HEK293 (cell line): Measurements from ENCODE around the gene C8B.

Experiments used
- CTCF ChIA-PET: fragments of 350-600 bp; formaldehyde crosslinking; extraction: SDS; loops from one replicate; lab custom pipeline; 2021; ENCODE audit warnings: antibody characterized with exemption; lab: Yijun Ruan, JAX
- POLR2A ChIA-PET: fragments of 300-600 bp; formaldehyde crosslinking; extraction: SDS; loops from one replicate; lab custom pipeline; 2020; ENCODE audit warnings: antibody characterized with exemption, inconsistent platforms; lab: Yijun Ruan, JAX
- H3K27ac ChIP-seq: fragments of 200-500 bp; sonication (Bioruptor generic); 2 replicates; pipeline ENCODE4 v1.5.1; 2014; ENCODE audit warnings: low read depth, low read length, control low read depth, inconsistent platforms; ENCODE audit errors: extremely low read depth
- H3K36me3 ChIP-seq, 2 experiments: fragments of 200-500 bp in 1 of 2; sonication (Bioruptor generic) in 1 of 2; 1 replicate in 1 of 2; 2 replicates in 1 of 2; pipeline ENCODE4 v1.5.1; 2014 to 2017; ENCODE audit warnings: inconsistent platforms in 2 of 2, low read length in 2 of 2; ENCODE audit not compliant: control insufficient read depth in 2 of 2, insufficient read depth in 1 of 2
- H3K4me1 ChIP-seq: fragments of 200-500 bp; sonication (Bioruptor generic); 2 replicates; pipeline ENCODE4 v1.5.1; 2014; ENCODE audit warnings: mild to moderate bottlenecking, low read length, inconsistent platforms; ENCODE audit not compliant: control insufficient read depth, insufficient read depth
- H3K4me3 ChIP-seq: 2 replicates; pipeline ENCODE4 v1.5.1; 2011; ENCODE audit warnings: low read depth, mild to moderate bottlenecking, control low read depth, low read length, moderate library complexity
- H3K9me3 ChIP-seq: fragments of 200-500 bp; sonication (Bioruptor generic); 2 replicates; pipeline ENCODE4 v1.5.1; 2014; ENCODE audit warnings: low read depth, low read length, inconsistent platforms; ENCODE audit not compliant: control insufficient read depth, insufficient read depth
- BCL11B ChIP-seq: fragments of 450-650 bp; formaldehyde crosslinking; IDR thresholded peaks from 2 replicates; pipeline ENCODE4 v1.5.1; 2016; ENCODE audit warnings: low read depth, missing biosample characterization, missing genetic modification characterization
- GLI2 ChIP-seq: fragments of 450-650 bp; formaldehyde crosslinking; IDR thresholded peaks from 2 replicates; pipeline ENCODE4; 2017; ENCODE audit warnings: missing biosample characterization, missing genetic modification characterization, low read depth, borderline replicate concordance
- HOXC10 ChIP-seq: sonication (generic); formaldehyde crosslinking; IDR thresholded peaks from 2 replicates; pipeline ENCODE4 v1.8.1; 2023; ENCODE audit warnings: mild to moderate bottlenecking, missing genetic modification reagents
- IKZF3 ChIP-seq: fragments of 450-650 bp; IDR thresholded peaks from 2 replicates; pipeline ENCODE4 v1.5.0; 2018; ENCODE audit warnings: missing biosample characterization, mild to moderate bottlenecking, missing genetic modification characterization, moderate library complexity
- KLF7 ChIP-seq: fragments of 450-650 bp; formaldehyde crosslinking; IDR thresholded peaks from 2 replicates; pipeline ENCODE4 v1.5.1; 2016; ENCODE audit warnings: missing biosample characterization, missing genetic modification characterization, borderline replicate concordance
- ZBTB1 ChIP-seq: fragments of 450-650 bp; formaldehyde crosslinking; IDR thresholded peaks from 2 replicates; pipeline ENCODE4 v1.5.1; 2016; ENCODE audit warnings: missing biosample characterization, missing genetic modification characterization
- ZFP3 ChIP-seq: fragments of 450-650 bp; formaldehyde crosslinking; IDR thresholded peaks from 2 replicates; pipeline ENCODE4 v1.5.1; 2016; ENCODE audit warnings: low read depth, missing biosample characterization, missing genetic modification characterization
- ZFP37 ChIP-seq: fragments of 450-650 bp; formaldehyde crosslinking; IDR thresholded peaks from 2 replicates; pipeline ENCODE4 v1.5.1; 2016; ENCODE audit warnings: missing biosample characterization, missing genetic modification characterization
- ZNF366 ChIP-seq: fragments of 450-650 bp; formaldehyde crosslinking; conservative IDR thresholded peaks from 2 replicates; pipeline ENCODE4 v1.5.1; 2016; ENCODE audit warnings: missing biosample characterization, missing genetic modification characterization
- ZNF433 ChIP-seq: fragments of 450-650 bp; formaldehyde crosslinking; IDR thresholded peaks from 2 replicates; pipeline ENCODE4 v1.5.1; 2016; ENCODE audit warnings: missing biosample characterization, missing genetic modification characterization, low read depth
- ZNF521 ChIP-seq: fragments of 450-650 bp; formaldehyde crosslinking; IDR thresholded peaks from 2 replicates; pipeline ENCODE4 v1.5.1; 2017; ENCODE audit warnings: missing biosample characterization, mild to moderate bottlenecking, missing genetic modification characterization
- ZNF548 ChIP-seq: fragments of 450-650 bp; formaldehyde crosslinking; IDR thresholded peaks from 2 replicates; pipeline ENCODE4 v1.5.1; 2016; ENCODE audit warnings: missing biosample characterization, missing genetic modification characterization
- ZNF561 ChIP-seq: fragments of 450-650 bp; IDR thresholded peaks from 2 replicates; pipeline ENCODE4 v1.5.1; 2018; ENCODE audit warnings: missing biosample characterization, missing genetic modification characterization, borderline replicate concordance
- ZNF596 ChIP-seq: fragments of 450-650 bp; IDR thresholded peaks from 2 replicates; pipeline ENCODE4 v1.5.0; 2018; ENCODE audit warnings: missing biosample characterization, mild to moderate bottlenecking, missing genetic modification characterization, moderate library complexity
- ZNF621 ChIP-seq: fragments of 450-650 bp; formaldehyde crosslinking; IDR thresholded peaks from 2 replicates; pipeline ENCODE4 v1.5.1; 2017; ENCODE audit warnings: missing biosample characterization, missing genetic modification characterization
- ZNF654 ChIP-seq: fragments of 450-650 bp; formaldehyde crosslinking; IDR thresholded peaks from 2 replicates; pipeline ENCODE4 v1.5.1; 2016; ENCODE audit warnings: low read depth, missing biosample characterization, missing genetic modification characterization
- ZNF701 ChIP-seq: fragments of 450-650 bp; formaldehyde crosslinking; IDR thresholded peaks from 2 replicates; pipeline ENCODE4 v1.5.1; 2016; ENCODE audit warnings: missing biosample characterization, missing genetic modification characterization
- ZNF747 ChIP-seq: fragments of 450-650 bp; formaldehyde crosslinking; IDR thresholded peaks from 2 replicates; pipeline ENCODE4 v1.5.1; 2016; ENCODE audit warnings: missing biosample characterization, missing genetic modification characterization
- ZNF837 ChIP-seq: fragments of 450-650 bp; formaldehyde crosslinking; IDR thresholded peaks from 2 replicates; pipeline ENCODE4 v1.5.1; 2016; ENCODE audit warnings: missing biosample characterization, missing genetic modification characterization
- ZSCAN23 ChIP-seq: fragments of 450-650 bp; formaldehyde crosslinking; IDR thresholded peaks from 2 replicates; pipeline ENCODE4 v1.5.1; 2016; ENCODE audit warnings: missing biosample characterization, missing genetic modification characterization
- TF ChIP-seq, protein P1 (sequence below): fragments of 450-650 bp; formaldehyde crosslinking; IDR thresholded peaks from 2 replicates; pipeline ENCODE4 v1.5.1; 2016; ENCODE audit warnings: missing biosample characterization, missing genetic modification characterization
- TF ChIP-seq, protein P2 (sequence below): fragments of 450-650 bp; formaldehyde crosslinking; IDR thresholded peaks from 2 replicates; pipeline ENCODE4 v1.5.1; 2017; ENCODE audit warnings: missing biosample characterization, missing genetic modification characterization
- TF ChIP-seq, protein P3 (sequence below): fragments of 450-650 bp; formaldehyde crosslinking; IDR thresholded peaks from 2 replicates; pipeline ENCODE4 v1.5.1; 2016; ENCODE audit warnings: missing biosample characterization, missing genetic modification characterization
- TF ChIP-seq, protein P4 (sequence below): IDR thresholded peaks from 2 replicates; pipeline ENCODE4 v1.6.1; 2011; ENCODE audit warnings: mild to moderate bottlenecking, low read depth, low read length, borderline replicate concordance

C8B gene

DNA sequence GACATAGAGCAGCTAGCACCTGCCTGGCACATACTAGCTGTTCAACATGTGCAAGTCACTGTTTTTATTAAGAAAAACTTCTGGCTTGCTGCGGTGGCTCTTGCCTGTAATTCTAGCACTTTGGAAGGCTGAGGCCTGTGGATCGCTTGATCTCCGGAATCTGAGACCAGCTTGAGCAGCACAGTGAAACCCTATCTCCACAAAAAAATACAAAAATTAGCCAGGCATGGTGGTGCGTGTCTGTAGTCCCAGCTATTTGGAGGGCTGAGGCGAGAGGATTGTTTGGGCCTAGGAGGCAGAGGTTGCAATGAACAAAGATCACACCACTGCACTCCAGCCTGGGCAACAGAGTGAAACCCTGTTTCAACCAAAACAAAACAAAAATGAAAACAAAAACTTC lies 27.7 kb upstream of the C8B start (continued):
- TF ChIP-seq KLF7 (tag by site-specific recombination) = no peak
- no peak for TF ChIP-seq ZNF561 (tag by site-specific recombination)
- TF ChIP-seq, protein P1, sequence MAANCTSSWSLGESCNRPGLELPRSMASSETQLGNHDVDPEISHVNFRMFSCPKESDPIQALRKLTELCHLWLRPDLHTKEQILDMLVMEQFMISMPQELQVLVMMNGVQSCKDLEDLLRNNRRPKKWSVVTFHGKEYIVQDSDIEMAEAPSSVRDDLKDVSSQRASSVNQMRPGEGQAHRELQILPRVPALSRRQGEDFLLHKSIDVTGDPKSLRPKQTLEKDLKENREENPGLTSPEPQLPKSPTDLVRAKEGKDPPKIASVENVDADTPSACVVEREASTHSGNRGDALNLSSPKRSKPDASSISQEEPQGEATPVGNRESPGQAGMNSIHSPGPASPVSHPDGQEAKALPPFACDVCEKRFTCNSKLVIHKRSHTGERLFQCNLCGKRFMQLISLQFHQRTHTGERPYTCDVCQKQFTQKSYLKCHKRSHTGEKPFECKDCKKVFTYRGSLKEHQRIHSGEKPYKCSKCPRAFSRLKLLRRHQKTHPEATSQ (tag by site-specific recombination) = no peak
- TF ChIP-seq ZNF521 (tag by site-specific recombination) = no peak

DNA sequence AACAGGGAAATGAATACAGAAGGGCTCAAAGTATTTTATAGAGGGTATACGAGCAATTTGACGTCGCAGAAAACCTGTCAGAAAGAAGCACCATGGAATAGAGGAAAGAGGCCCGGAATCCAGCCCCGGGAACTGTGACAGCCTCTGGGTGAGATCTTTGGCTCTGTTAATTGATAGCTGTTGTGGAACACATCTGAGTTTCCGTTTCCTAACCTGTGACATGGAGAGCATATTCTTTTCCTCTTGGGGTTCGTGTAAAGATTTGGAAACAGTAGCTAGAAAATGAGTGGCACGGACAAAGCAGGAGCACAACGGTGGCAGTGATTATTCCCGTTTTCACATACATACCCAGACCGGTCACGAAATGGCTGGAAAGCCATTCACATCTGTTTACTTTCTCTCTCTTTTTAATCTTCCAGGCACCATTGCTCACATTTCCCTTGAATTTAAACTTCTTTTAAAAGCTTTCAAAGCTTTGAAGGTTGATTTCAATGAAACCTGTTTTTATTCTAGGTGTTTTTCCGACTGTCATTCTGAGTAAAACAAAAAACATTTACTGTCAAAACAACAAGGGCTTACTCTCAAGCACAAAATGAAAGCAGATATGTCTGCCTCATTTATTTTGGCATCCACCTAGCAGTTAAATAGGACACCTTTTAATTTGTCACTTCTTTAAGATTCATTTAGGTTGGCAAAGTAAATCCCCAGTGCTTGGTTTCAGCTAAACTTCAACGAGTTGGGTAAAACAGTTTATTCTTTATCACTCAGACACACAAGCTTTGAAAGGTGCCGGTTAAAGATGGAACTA lies 26.7 kb upstream of the C8B start:
- Histone ChIP-seq H3K4me3 (no peak overlapping the region), H3K36me3 (no peaks in the 10 kb centered on the region), H3K9me3 (no peaks in the 10 kb centered on the region), H3K27ac (no peak overlapping the region), H3K4me1 (no peaks in the 10 kb centered on the region)
- POLR2A ChIA-PET = no interaction called here
- CTCF ChIA-PET = interaction anchor here (0.6 kb wide), 2 partner anchors 13 to 46 kb away, joined by 3 read pairs; no protein-coding TSS in a partner anchor
- TF ChIP-seq ZSCAN23 (no peak), ZNF521 (tag by site-specific recombination) (no peak), GLI2 (tag by site-specific recombination) (no peak), ZNF747 (tag by site-specific recombination) (no peak), ZNF433 (tag by site-specific recombination) (no peak), BCL11B (tag by site-specific recombination) (no peak)

DNA sequence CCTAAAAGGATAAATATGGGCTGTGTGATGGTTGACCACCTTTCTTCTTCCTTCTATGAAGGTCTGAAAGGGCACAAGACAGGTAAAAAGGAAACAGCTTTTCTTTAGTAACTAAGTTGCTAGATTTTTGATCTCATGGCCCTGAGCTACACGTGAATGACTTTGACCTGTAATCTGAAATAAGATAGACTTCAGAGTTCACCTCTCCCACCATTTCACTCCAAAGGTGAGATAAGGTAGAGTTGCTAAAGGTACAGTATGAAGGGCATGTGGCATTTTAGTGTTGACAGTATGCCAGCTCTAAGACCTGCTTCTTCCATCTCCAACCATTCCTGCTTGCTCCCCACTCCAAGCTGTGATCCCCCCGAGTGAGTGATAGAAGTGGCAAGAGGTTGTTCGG lies 25.8 kb upstream of the C8B start:
- Histone ChIP-seq H3K4me3 (no peak overlapping the region), H3K36me3 (no peaks in the 10 kb centered on the region), H3K27ac (no peak overlapping the region), H3K9me3 (no peaks in the 10 kb centered on the region), H3K4me1 (no peaks in the 10 kb centered on the region)
- TF ChIP-seq ZFP37 (tag by site-specific recombination) (no peak), ZNF596 (tag by site-specific recombination) (no peak), IKZF3 (tag by site-specific recombination) (no peak), ZFP3 (no peak), ZNF654 (tag by site-specific recombination) (no peak), BCL11B (tag by site-specific recombination) (no peak), ZNF837 (no peak)
- CTCF ChIA-PET = no interaction called here
- POLR2A ChIA-PET = no interaction called here

DNA sequence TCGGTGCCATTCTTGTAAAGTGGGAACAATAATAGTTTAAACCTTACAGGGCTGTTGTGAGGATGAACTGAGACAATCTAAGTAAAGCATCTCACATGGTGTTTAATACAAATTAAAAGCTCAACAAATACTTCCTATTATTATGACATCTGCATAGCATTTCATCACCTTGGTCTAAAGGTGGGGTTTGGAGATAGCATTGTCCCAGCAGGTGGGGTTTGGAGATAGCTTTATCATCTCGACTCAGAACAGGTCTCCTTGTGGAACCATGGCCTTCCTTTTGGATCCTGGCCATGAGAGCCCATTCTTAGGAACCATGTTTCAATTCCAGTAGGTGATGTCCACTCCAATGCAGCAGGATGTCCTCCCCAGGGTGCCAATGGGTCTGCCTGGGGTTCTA lies 20.6 kb upstream of the C8B start:
- ChIA-PET CTCF (interaction anchor here (1.2 kb wide), 1 partner anchor 18 kb away, joined by 5 read pairs; no protein-coding TSS in a partner anchor), POLR2A (no interaction called here)
- Histone ChIP-seq H3K27ac (no peak overlapping the region), H3K4me3 (no peak overlapping the region), H3K36me3 (no peaks in the 10 kb centered on the region), H3K4me1 (no peaks in the 10 kb centered on the region), H3K9me3 (no peaks in the 10 kb centered on the region)
- TF ChIP-seq ZBTB1 (tag by site-specific recombination) (no peak), ZNF548 (no peak), ZNF366 (tag by site-specific recombination) (no peak), HOXC10 (CRISPR knock-in tag) (no peak), ZNF621 (tag by site-specific recombination) (no peak), ZNF701 (tag by site-specific recombination) (no peak)
- TF ChIP-seq, protein P2, sequence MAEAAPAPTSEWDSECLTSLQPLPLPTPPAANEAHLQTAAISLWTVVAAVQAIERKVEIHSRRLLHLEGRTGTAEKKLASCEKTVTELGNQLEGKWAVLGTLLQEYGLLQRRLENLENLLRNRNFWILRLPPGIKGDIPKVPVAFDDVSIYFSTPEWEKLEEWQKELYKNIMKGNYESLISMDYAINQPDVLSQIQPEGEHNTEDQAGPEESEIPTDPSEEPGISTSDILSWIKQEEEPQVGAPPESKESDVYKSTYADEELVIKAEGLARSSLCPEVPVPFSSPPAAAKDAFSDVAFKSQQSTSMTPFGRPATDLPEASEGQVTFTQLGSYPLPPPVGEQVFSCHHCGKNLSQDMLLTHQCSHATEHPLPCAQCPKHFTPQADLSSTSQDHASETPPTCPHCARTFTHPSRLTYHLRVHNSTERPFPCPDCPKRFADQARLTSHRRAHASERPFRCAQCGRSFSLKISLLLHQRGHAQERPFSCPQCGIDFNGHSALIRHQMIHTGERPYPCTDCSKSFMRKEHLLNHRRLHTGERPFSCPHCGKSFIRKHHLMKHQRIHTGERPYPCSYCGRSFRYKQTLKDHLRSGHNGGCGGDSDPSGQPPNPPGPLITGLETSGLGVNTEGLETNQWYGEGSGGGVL (tag by site-specific recombination) = no peak
- TF ChIP-seq, protein P3, sequence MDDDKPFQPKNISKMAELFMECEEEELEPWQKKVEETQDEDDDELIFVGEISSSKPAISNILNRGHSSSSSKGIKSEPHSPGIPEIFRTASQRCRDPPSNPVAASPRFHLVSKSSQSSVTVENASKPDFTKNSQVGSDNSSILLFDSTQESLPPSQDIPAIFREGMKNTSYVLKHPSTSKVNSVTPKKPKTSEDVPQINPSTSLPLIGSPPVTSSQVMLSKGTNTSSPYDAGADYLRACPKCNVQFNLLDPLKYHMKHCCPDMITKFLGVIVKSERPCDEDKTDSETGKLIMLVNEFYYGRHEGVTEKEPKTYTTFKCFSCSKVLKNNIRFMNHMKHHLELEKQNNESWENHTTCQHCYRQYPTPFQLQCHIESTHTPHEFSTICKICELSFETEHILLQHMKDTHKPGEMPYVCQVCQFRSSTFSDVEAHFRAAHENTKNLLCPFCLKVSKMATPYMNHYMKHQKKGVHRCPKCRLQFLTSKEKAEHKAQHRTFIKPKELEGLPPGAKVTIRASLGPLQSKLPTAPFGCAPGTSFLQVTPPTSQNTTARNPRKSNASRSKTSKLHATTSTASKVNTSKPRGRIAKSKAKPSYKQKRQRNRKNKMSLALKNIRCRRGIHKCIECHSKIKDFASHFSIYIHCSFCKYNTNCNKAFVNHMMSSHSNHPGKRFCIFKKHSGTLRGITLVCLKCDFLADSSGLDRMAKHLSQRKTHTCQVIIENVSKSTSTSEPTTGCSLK (tag by site-specific recombination) = no peak
- TF ChIP-seq, protein P4, sequence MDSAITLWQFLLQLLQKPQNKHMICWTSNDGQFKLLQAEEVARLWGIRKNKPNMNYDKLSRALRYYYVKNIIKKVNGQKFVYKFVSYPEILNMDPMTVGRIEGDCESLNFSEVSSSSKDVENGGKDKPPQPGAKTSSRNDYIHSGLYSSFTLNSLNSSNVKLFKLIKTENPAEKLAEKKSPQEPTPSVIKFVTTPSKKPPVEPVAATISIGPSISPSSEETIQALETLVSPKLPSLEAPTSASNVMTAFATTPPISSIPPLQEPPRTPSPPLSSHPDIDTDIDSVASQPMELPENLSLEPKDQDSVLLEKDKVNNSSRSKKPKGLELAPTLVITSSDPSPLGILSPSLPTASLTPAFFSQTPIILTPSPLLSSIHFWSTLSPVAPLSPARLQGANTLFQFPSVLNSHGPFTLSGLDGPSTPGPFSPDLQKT = no peak
